MCF 10A (cell line): ENCODE measurements around the gene SLC27A5. TPM values are rescaled to one million over a fixed set of nuclear protein-coding genes. Genes with fewer than 3 reads are reported as not detected.

Source experiments
- BruUV-seq: library from RNA; stranded (reverse); fragments of 400-500 nt; replicated peaks from 2 replicates; lab custom pipeline; 2021; lab: Mats Ljungman, UMichigan
- CTCF ChIA-PET: fragments of 300-600 bp; sonication (Branson Sonifier 250); formaldehyde crosslinking; extraction: SDS; loops from one replicate; lab custom pipeline; 2021; ENCODE audit warnings: antibody characterized with exemption, inconsistent platforms; lab: Yijun Ruan, JAX
- POLR2A ChIA-PET: fragments of 300-600, 350-650 bp; sonication (Branson Sonifier 250); formaldehyde crosslinking; extraction: SDS; loops from one replicate; lab custom pipeline; 2020; ENCODE audit warnings: antibody characterized with exemption, inconsistent platforms; lab: Yijun Ruan, JAX
- DNase-seq: peaks from one replicate; pipeline ENCODE4 v3.0.0-alpha.2; 2018; ENCODE audit not compliant: unreplicated experiment
- H3K27ac Mint-ChIP-seq: one replicate; pipeline ENCODE4 v1.8.0; 2022; ENCODE audit warnings: mild to moderate bottlenecking, low read depth, mixed read lengths; ENCODE audit not compliant: unreplicated experiment
- H3K27me3 Mint-ChIP-seq: one replicate; pipeline ENCODE4 v1.8.0; 2022; ENCODE audit warnings: mixed read lengths; ENCODE audit not compliant: insufficient read depth, unreplicated experiment
- H3K36me3 Mint-ChIP-seq: one replicate; pipeline ENCODE4 v1.8.0; 2022; ENCODE audit warnings: mild to moderate bottlenecking, moderate library complexity, mixed read lengths; ENCODE audit not compliant: insufficient read depth, unreplicated experiment
- H3K4me1 Mint-ChIP-seq: one replicate; pipeline ENCODE4 v1.8.0; 2022; ENCODE audit warnings: mixed read lengths; ENCODE audit not compliant: insufficient read depth, unreplicated experiment
- H3K4me3 Mint-ChIP-seq: one replicate; pipeline ENCODE4 v1.8.0; 2022; ENCODE audit warnings: mild to moderate bottlenecking, moderate library complexity, mixed read lengths; ENCODE audit not compliant: unreplicated experiment
- H3K9me3 Mint-ChIP-seq: one replicate; pipeline ENCODE4 v1.8.0; 2022; ENCODE audit warnings: mixed read lengths; ENCODE audit not compliant: unreplicated experiment
- CTCF ChIP-seq: fragments of 200-600 bp; IDR thresholded peaks from one replicate; pipeline ENCODE4 v1.8.0; 2022; ENCODE audit warnings: antibody characterized with exemption, mild to moderate bottlenecking; ENCODE audit not compliant: unreplicated experiment
- intact Hi-C: fragments of 100-400 bp; cut with micrococcal nuclease; formaldehyde crosslinking; loops from 2 replicates; pipeline ENCODE4 v1.14.1; 2022
- total RNA-seq: library from RNA; stranded (reverse); gene quantifications from 2 replicates; pipeline ENCODE4 v1.2.3, GENCODE V29; 2022

Gene SLC27A5
- total RNA-seq, 1 experiment from 2014 or later = 22.5 TPM

DNA sequence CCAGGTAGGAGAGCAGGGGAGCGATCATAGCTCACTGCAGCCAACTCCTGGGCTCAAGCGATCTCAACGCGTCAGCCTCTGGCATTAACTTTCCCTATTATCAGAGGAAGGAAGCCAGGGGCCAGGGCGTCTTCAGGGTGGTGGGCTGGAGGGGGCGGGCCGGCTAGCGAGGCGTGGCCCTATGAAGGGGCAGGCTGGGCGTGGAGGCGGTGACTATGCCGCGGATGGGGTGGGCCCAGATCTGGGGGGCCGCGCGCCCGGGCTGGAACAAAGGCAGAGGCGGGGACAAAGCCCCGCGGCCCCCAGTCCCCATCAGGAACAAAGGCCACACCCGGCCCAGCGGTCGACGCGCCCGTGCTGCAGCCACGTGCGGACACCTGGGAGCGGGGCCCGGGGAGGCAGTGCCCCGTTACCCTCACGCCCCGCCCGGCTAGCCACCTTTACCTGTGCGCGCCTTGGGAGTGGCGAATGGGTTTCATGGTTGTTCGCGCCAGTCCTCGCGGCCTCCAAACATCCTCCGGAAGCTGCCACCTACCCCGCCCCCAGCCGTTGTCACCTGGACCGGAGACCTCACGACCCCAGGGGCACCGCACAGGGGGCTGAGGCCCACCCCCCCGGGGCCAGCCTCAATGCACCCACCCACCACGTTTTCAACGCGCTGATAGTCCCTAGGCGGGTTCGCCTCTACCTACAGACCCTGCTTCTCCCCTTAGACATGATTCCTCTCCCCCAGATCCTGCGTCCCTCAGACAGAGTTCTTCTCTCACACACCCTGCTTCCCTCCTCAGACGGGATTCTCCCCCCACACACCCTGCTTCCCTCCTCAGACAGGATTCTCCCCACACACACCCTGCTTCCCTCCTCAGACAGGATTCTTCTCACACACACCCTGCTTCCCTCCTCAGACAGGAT is 26.7 kb upstream of the SLC27A5 start:
- ChIA-PET POLR2A (no interaction called here), CTCF (no interaction called here)
- Mint-ChIP-seq H3K36me3 (no peaks in the 10 kb centered on the region), H3K27me3 (peaks cover 18% of the 10 kb centered on the region), H3K4me1 (no peaks in the 10 kb centered on the region), H3K4me3 (no peak overlapping the region), H3K27ac (no peak overlapping the region), H3K9me3 (no peaks in the 10 kb centered on the region)
- intact Hi-C loops = no loop called here
- no peak for DNase-seq
- no TSS peak for BruUV-seq
- TF ChIP-seq CTCF = no peak

- BruUV-seq = no TSS peak
- H3K4me1 Mint-ChIP-seq = no peaks in the 10 kb centered on the region
- no peak overlapping the region for H3K27ac Mint-ChIP-seq
- POLR2A ChIA-PET = no interaction called here
- H3K36me3 Mint-ChIP-seq = no peaks in the 10 kb centered on the region
- H3K27me3 Mint-ChIP-seq = peaks cover 25% of the 10 kb centered on the region
- no peak for TF ChIP-seq CTCF
- CTCF ChIA-PET = interaction anchor here (0.7 kb wide), 1 partner anchor 16 kb away, joined by 4 read pairs; no protein-coding TSS in a partner anchor
- H3K9me3 Mint-ChIP-seq = no peaks in the 10 kb centered on the region
- no peak for DNase-seq
- no peak overlapping the region for H3K4me3 Mint-ChIP-seq
- intact Hi-C loops = no loop called here
Measured at GRCh38 chr19:58536852-58537798, 25.3 kb upstream of the SLC27A5 start.

- Mint-ChIP-seq H3K4me1 (no peaks in the 10 kb centered on the region), H3K27ac (no peak overlapping the region), H3K27me3 (peaks cover 37% of the 10 kb centered on the region), H3K4me3 (no peak overlapping the region), H3K36me3 (no peaks in the 10 kb centered on the region), H3K9me3 (no peaks in the 10 kb centered on the region)
- intact Hi-C loops = no loop called here
- CTCF ChIA-PET = interaction anchor here (1.0 kb wide), 1 partner anchor 16 kb away, joined by 5 read pairs; the partner anchor contains the start of gene ZBTB45
- POLR2A ChIA-PET = interaction anchor here (0.7 to 1.9 kb wide), 2 partner anchors 8 to 16 kb away, joined by 3 to 5 read pairs; partner anchors contain the start of genes TRIM28 and ZBTB45
- no peak for TF ChIP-seq CTCF
- no peak for DNase-seq
- no TSS peak for BruUV-seq
Measured at GRCh38 chr19:58535857-58536256, 24.1 kb upstream of the SLC27A5 start.
